GM23338 (cell line): ENCODE measurements around the gene TEDC2. TPM values are rescaled to one million over a fixed set of nuclear protein-coding genes. Genes with fewer than 3 reads are reported as not detected.

ENCODE experiments used
- ATAC-seq: fragments of 200-7000 bp; cut with Tn5 transposase; 3 replicates; pipeline ENCODE4 v1.9.1; 2020
- DNase-seq: peaks from one replicate; pipeline ENCODE4 v3.0.0-alpha.2; 2015; ENCODE audit warnings: low spot score
- H2AFZ ChIP-seq: fragments of 200-600 bp; sonication (generic); 2 replicates; pipeline ENCODE4 v1.8.0; 2016; ENCODE audit warnings: antibody characterized with exemption, mild to moderate bottlenecking, moderate library complexity
- H3F3A ChIP-seq: fragments of 200-600 bp; sonication (generic); replicated peaks from 2 replicates; pipeline ENCODE4 v1.8.0; 2017; ENCODE audit warnings: antibody characterized with exemption, mixed run types, low read depth
- H3K27ac ChIP-seq: fragments of 200-600 bp; sonication (generic); 2 replicates; pipeline ENCODE4 v1.6.1; 2016; ENCODE audit warnings: low read depth
- H3K27me3 ChIP-seq: fragments of 200-600 bp; sonication (generic); 2 replicates; pipeline ENCODE4 v1.8.0; 2016; ENCODE audit warnings: mild to moderate bottlenecking, mixed run types, moderate library complexity; ENCODE audit not compliant: insufficient read depth
- H3K36me3 ChIP-seq: fragments of 200-600 bp; sonication (generic); 2 replicates; pipeline ENCODE4 v1.8.0; 2016; ENCODE audit warnings: mild to moderate bottlenecking; ENCODE audit not compliant: insufficient read depth
- H3K4me1 ChIP-seq: fragments of 200-600 bp; sonication (generic); 2 replicates; pipeline ENCODE4 v1.8.0; 2016; ENCODE audit warnings: mild to moderate bottlenecking, moderate library complexity; ENCODE audit not compliant: insufficient read depth
- H3K4me2 ChIP-seq: fragments of 200-600 bp; sonication (generic); 2 replicates; pipeline ENCODE4 v1.7.1; 2017; ENCODE audit warnings: mixed run types
- H3K4me3 ChIP-seq: fragments of 200-600 bp; sonication (generic); 2 replicates; pipeline ENCODE4 v1.6.1; 2016; ENCODE audit warnings: mixed run types
- H3K79me2 ChIP-seq: fragments of 200-600 bp; sonication (generic); replicated peaks from 2 replicates; pipeline ENCODE4 v1.8.0; 2017; ENCODE audit warnings: mild to moderate bottlenecking; ENCODE audit not compliant: insufficient read depth
- H3K9me2 ChIP-seq: fragments of 200-600 bp; sonication (generic); 2 replicates; pipeline ENCODE4 v1.8.0; 2017; ENCODE audit not compliant: insufficient read depth
- H4K20me1 ChIP-seq: fragments of 200-600 bp; sonication (generic); replicated peaks from 2 replicates; pipeline ENCODE4 v1.8.0; 2017; ENCODE audit warnings: mild to moderate bottlenecking; ENCODE audit not compliant: insufficient read depth
- H3K27ac Mint-ChIP-seq: 2 replicates; pipeline ENCODE4 v1.8.0; 2020; ENCODE audit warnings: inconsistent platforms, mild to moderate bottlenecking, moderate library complexity, mixed read lengths
- H3K27me3 Mint-ChIP-seq: 3 replicates; pipeline ENCODE4 v1.8.0; 2022; ENCODE audit warnings: low read depth, mild to moderate bottlenecking, moderate library complexity, mixed read lengths, inconsistent platforms; ENCODE audit not compliant: insufficient read depth, poor library complexity
- H3K36me3 Mint-ChIP-seq: 3 replicates; pipeline ENCODE4 v1.8.0; 2021; ENCODE audit warnings: low read depth, mild to moderate bottlenecking, inconsistent platforms, moderate library complexity, mixed read lengths
- H3K4me1 Mint-ChIP-seq: 3 replicates; pipeline ENCODE4 v1.8.0; 2020; ENCODE audit warnings: mild to moderate bottlenecking, inconsistent platforms, mixed read lengths
- H3K4me3 Mint-ChIP-seq: 3 replicates; pipeline ENCODE4 v1.8.0; 2021; ENCODE audit warnings: moderate library complexity, mild to moderate bottlenecking, inconsistent platforms, mixed read lengths
- H3K9me3 Mint-ChIP-seq: 3 replicates; pipeline ENCODE4 v1.8.0; 2020; ENCODE audit warnings: moderate library complexity, mild to moderate bottlenecking, inconsistent platforms, mixed read lengths
- CREB1 ChIP-seq: fragments of 250-450 bp; sonication (Bioruptor Pico); IDR thresholded peaks from 2 replicates; pipeline ENCODE4 v1.5.0; 2020; ENCODE audit warnings: low read depth, mild to moderate bottlenecking, moderate library complexity
- CTCF ChIP-seq, 2 experiments: fragments of 200-600 bp in 1 of 2; sonication (generic) in 1 of 2; conservative IDR thresholded peaks; 2 replicates each; pipeline versions ENCODE4 v1.5.1 to v1.6.1; 2016 to 2017; ENCODE audit warnings: antibody characterized with exemption in 2 of 2, low read depth in 2 of 2, mild to moderate bottlenecking in 2 of 2, moderate library complexity in 1 of 2
- ETS1 ChIP-seq: IDR thresholded peaks from 2 replicates; pipeline ENCODE4 v1.6.1; 2016; ENCODE audit warnings: antibody characterized with exemption
- EZH2 ChIP-seq: fragments of 200-600 bp; sonication (generic); IDR thresholded peaks from one replicate; pipeline ENCODE4 v1.8.0; 2017; ENCODE audit warnings: antibody characterized with exemption, mild to moderate bottlenecking, low read depth; ENCODE audit not compliant: unreplicated experiment
- EZH2phosphoT487 ChIP-seq: fragments of 200-600 bp; sonication (generic); IDR thresholded peaks from one replicate; pipeline ENCODE4 v1.8.1; 2018; ENCODE audit warnings: antibody characterized with exemption; ENCODE audit not compliant: unreplicated experiment
- JUNB ChIP-seq: IDR thresholded peaks from one replicate; pipeline ENCODE4 v1.6.1; 2016; ENCODE audit warnings: antibody characterized with exemption; ENCODE audit not compliant: unreplicated experiment
- NANOG ChIP-seq: IDR thresholded peaks from 2 replicates; pipeline ENCODE4 v1.6.1; 2016; ENCODE audit warnings: antibody characterized with exemption, borderline replicate concordance
- POLR2AphosphoS5 ChIP-seq: IDR thresholded peaks from 2 replicates; pipeline ENCODE4 v1.6.1; 2016; ENCODE audit warnings: antibody characterized with exemption, low read depth
- REST ChIP-seq: IDR thresholded peaks from one replicate; pipeline ENCODE4 v1.6.1; 2018; ENCODE audit warnings: antibody characterized with exemption; ENCODE audit not compliant: unreplicated experiment
- STAT1 ChIP-seq: IDR thresholded peaks from one replicate; pipeline ENCODE4 v1.6.1; 2016; ENCODE audit warnings: antibody characterized with exemption; ENCODE audit not compliant: unreplicated experiment
- ZNF114 ChIP-seq: fragments of 250-450 bp; sonication (Bioruptor Pico); IDR thresholded peaks from 2 replicates; pipeline ENCODE4 v1.5.0; 2020; ENCODE audit warnings: mild to moderate bottlenecking, moderate library complexity
- ZNF331 ChIP-seq: fragments of 250-450 bp; sonication (Bioruptor Pico); IDR thresholded peaks from 2 replicates; pipeline ENCODE4 v1.5.0; 2020; ENCODE audit warnings: low read depth, mild to moderate bottlenecking, moderate library complexity
- ZNF462 ChIP-seq: fragments of 250-450 bp; sonication (Bioruptor Pico); IDR thresholded peaks from 2 replicates; pipeline ENCODE4 v1.5.0; 2020; ENCODE audit warnings: mild to moderate bottlenecking, moderate library complexity
- polyA plus RNA-seq: library from polyadenylated mRNA; unstranded; fragments of >200 nt; fragmentation: Nextera tagmentation; extraction: Ambion mirVana; gene quantifications from 2 replicates; pipeline ENCODE4 v1.2.1, GENCODE V29; 2016
- total RNA-seq: library from RNA; depleted of rRNA; stranded (reverse); fragments of >200 nt; shearing (Covaris generic); gene quantifications from 2 replicates; pipeline ENCODE4 v1.2.3, GENCODE V29; 2014

Gene TEDC2
- total and polyA plus RNA-seq, 2 experiments from 2014 or later, result 50.6 to 98.9 TPM

- DNase-seq (no peak), ATAC-seq (no peak)
- peaks cover 8% of the 10 kb centered on the region; the same call in 2 of the 3 replicates for H3K36me3 Mint-ChIP-seq
- Histone ChIP-seq H4K20me1 (no peaks in the 10 kb centered on the region; the same call in 1 of the 2 replicates), H3K79me2 (no peaks in the 10 kb centered on the region), H3K9me2 (no peaks in the 10 kb centered on the region), H3K27ac (no peak overlapping the region), H3K4me2 (no peak overlapping the region), H3F3A (no peaks in the 10 kb centered on the region), H3K4me3 (no peak overlapping the region), H3K36me3 (no peaks in the 10 kb centered on the region), H2AFZ (no peak overlapping the region), H3K4me1 (peaks cover under 1% of the 10 kb centered on the region; the same call in 1 of the 2 replicates), H3K27me3 (no peaks in the 10 kb centered on the region)
- H3K4me1 Mint-ChIP-seq, result no peaks in the 10 kb centered on the region; the same call in 2 of the 3 replicates
- no peak overlapping the region for H3K27ac Mint-ChIP-seq
- H3K9me3 Mint-ChIP-seq, result no peaks in the 10 kb centered on the region
- TF ChIP-seq ZNF331 (CRISPR knock-in tag) (no peak), CREB1 (no peak), ZNF114 (CRISPR knock-in tag) (no peak), JUNB (no peak), CTCF (conservative IDR thresholded peaks at IDR 0.05; ENCODE audit: low read depth in 2 of 2) (no peak), NANOG (no peak), EZH2 (no peak), STAT1 (no peak), ZNF462 (no peak), EZH2phosphoT487 (no peak), ETS1 (no peak), POLR2AphosphoS5 (no peak), REST (no peak)
- H3K27me3 Mint-ChIP-seq, result peaks cover 2% of the 10 kb centered on the region
- no peak overlapping the region for H3K4me3 Mint-ChIP-seq
Measured at GRCh38 chr16:2496223-2497115, 36.6 kb downstream of the TEDC2 start.
